22Rv1 (cell line): ENCODE measurements around the gene CSMD2.

ENCODE experiments used
- H3K27ac ChIP-seq: fragments of 450-650 bp; 2 replicates; pipeline ENCODE4 v1.5.1; 2017
- ZFX ChIP-seq: fragments of 450-650 bp; IDR thresholded peaks from 2 replicates; pipeline ENCODE4 v1.6.1; 2017; ENCODE audit warnings: antibody characterized with exemption, borderline replicate concordance
- TF ChIP-seq, protein P1 (sequence below): fragments of 450-650 bp; IDR thresholded peaks from 2 replicates; pipeline ENCODE4 v1.5.1; 2017; ENCODE audit warnings: mild to moderate bottlenecking

CSMD2 gene

DNA sequence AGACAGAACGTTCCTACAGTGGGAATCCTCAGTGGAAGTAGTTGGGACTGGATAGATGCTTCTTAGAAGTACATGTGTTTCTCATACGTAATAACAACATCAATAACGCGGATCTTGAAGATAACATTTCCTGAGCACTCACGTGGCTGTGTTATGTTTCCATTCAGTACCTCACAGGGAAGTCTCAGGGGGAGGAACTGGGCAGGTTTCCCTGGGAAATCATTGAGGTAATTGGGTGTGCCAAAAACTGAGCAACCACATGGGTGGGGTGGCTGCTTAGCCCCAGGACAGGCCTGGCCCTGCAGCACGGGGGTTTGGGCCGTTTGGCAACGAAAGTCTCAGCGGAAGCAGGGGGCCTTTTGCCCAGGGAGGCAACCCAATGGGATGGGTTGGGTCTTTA, 558.8 kb downstream of the CSMD2 start:
- TF ChIP-seq ZFX, result no peak
- TF ChIP-seq, protein P1, sequence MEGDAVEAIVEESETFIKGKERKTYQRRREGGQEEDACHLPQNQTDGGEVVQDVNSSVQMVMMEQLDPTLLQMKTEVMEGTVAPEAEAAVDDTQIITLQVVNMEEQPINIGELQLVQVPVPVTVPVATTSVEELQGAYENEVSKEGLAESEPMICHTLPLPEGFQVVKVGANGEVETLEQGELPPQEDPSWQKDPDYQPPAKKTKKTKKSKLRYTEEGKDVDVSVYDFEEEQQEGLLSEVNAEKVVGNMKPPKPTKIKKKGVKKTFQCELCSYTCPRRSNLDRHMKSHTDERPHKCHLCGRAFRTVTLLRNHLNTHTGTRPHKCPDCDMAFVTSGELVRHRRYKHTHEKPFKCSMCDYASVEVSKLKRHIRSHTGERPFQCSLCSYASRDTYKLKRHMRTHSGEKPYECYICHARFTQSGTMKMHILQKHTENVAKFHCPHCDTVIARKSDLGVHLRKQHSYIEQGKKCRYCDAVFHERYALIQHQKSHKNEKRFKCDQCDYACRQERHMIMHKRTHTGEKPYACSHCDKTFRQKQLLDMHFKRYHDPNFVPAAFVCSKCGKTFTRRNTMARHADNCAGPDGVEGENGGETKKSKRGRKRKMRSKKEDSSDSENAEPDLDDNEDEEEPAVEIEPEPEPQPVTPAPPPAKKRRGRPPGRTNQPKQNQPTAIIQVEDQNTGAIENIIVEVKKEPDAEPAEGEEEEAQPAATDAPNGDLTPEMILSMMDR, result no peak
- no peak overlapping the region for H3K27ac ChIP-seq

DNA sequence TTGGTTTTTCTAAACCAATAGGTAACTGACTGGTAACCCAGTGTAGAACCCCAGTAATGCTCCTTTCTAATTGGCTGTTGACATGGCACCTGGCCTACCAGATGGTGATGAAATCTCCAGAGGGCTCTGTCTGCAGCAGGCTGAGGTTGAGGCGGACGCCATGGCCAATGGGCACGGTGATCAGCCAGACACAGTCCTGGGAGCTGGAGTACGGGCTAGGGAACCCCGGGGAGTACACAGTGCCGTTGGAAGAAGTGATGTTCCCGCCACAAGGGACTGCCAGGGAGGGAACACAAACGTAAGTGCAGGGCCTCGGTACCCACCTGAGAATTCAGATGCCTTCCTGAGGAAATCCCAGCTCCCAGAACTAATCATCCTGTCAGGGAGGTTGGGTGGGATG, 562.8 kb downstream of the CSMD2 start:
- TF ChIP-seq, protein P1, result no peak
- TF ChIP-seq ZFX, result no peak
- no peak overlapping the region for H3K27ac ChIP-seq

DNA sequence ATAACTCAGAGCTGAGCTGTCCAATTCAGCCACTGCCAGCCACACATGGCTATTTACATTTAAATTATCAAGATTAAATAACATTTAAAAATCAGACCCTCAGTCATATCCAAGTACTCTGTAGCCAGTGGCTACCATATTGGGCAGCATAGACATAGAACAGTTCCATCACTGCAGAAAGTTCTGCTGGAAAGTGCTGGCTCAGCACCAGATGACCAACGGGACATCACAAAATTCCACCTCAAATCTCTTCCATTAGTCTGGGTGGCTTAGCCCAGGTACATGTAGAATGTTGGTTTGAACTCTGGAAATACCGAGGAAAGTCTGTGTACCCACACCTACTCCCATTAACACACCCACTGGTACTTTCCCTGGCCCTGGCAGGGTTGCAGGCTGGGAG, 563.3 kb downstream of the CSMD2 start:
- H3K27ac ChIP-seq, result no peak overlapping the region
- TF ChIP-seq ZFX, result no peak
- TF ChIP-seq, protein P1, result no peak

DNA sequence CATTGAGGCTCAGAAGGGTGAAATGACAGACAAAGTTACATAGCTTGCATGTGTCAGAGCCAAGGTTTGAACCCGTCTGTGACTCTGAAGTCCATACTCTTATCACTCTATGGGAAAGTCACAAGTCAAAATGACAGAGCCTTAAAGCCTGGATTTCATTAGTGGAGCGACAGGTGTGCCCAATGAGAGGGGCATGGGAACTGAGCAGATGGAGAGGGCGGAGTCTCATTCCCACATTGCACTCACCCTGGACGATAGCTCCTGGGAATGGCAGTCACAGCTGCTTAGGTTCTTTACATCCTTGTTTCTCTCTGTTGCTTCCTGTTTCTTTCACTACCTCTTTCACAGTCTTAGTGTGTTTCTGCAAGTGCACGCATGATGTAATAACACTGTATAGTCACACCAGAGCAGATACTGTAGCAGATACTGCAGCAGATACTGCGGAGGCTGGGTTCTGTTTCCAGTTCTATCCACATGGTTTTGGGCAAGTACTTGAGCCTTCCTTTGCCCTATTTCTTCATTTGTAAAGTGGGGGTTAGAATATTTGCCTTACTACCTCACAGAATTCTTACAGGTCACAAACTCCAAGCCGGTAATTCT, 565.4 kb downstream of the CSMD2 start:
- TF ChIP-seq ZFX, result no peak
- TF ChIP-seq, protein P1, result no peak
- H3K27ac ChIP-seq, result no peak overlapping the region

DNA sequence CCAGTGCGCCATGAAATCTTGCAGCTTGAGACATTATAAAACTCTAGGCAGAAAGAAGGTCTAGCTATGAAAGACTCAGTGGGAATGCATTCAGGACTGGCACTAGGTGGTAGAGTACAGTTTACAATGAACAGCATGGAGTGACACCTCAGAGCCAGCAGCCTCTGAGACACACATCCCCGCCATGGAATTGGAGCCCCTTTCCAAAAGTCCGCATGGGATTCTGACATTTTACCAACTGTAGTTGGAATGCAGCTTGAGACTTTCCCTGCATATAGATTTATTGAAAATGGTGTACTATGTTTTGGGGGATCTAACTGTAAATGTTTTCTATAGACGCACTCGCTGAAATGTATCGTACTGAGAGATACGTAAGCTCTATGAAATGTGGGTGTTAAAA, 576.3 kb downstream of the CSMD2 start:
- H3K27ac ChIP-seq, result no peak overlapping the region
- no peak for TF ChIP-seq ZFX
- TF ChIP-seq, protein P1, result no peak

DNA sequence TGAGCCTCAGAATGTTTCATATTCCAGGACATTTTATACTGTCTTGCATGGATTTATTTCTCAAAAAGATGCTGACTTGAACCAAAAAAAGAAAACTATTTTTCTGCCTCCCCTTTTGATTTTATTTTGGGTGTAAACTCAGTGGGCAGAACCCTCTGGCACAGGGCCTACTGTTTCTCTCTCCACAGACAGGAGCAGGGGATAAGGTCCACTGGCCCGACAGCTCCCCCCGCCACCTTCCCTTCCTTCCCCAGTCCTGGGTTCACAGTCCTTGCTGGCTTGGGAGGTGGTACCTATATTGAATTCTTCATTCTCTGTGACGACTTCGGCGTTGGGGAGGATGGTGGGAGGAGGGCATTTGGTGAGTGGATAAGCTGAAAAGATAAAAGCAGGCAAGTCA, 578.2 kb downstream of the CSMD2 start:
- TF ChIP-seq, protein P1, result no peak
- no peak for TF ChIP-seq ZFX

GRCh38 chr1:33586106-33586505, 578.9 kb downstream of the CSMD2 start:
- TF ChIP-seq, protein P1, result no peak
- TF ChIP-seq ZFX, result no peak
- H3K27ac ChIP-seq, result no peak overlapping the region

More for the DNA sequence above, 578.2 kb downstream of the CSMD2 start:
- no peak overlapping the region for H3K27ac ChIP-seq
